ENCODE results near the gene SHB.
"Not testable (repeated sequence)": the region's sequence is repeated elsewhere in the genome, so short reads cannot be mapped to it uniquely, and the experiment has no call there.

SHB gene

GRCh38 chr9:37913480-37914153 lies 155.4 kb downstream of the SHB start:
- peak; percentile 83 for DNase-seq

- DNase-seq, result no peak
Measured at GRCh38 chr9:37911271-37911681, 157.8 kb downstream of the SHB start.

GRCh38 chr9:37910271-37910670 lies 158.8 kb downstream of the SHB start:
- no peak for DNase-seq

- DNase-seq, result not testable (repeated sequence)
Measured at GRCh38 chr9:37909836-37910235, 159.2 kb downstream of the SHB start.

GRCh38 chr9:37909326-37909725 lies 159.7 kb downstream of the SHB start:
- DNase-seq, result no peak

- no peak for DNase-seq
Measured at GRCh38 chr9:37908698-37909186, 160.3 kb downstream of the SHB start.

GRCh38 chr9:37908283-37908682 lies 160.7 kb downstream of the SHB start:
- DNase-seq, result no peak

- no peak for DNase-seq
Measured at GRCh38 chr9:37906312-37907239, 162.5 kb downstream of the SHB start.

GRCh38 chr9:37905776-37906175 lies 163.3 kb downstream of the SHB start:
- no peak for DNase-seq

- no peak for DNase-seq
Measured at GRCh38 chr9:37905131-37905505, 163.9 kb downstream of the SHB start.

- no peak for DNase-seq
Measured at GRCh38 chr9:37904445-37905130, 164.4 kb downstream of the SHB start.

- peak; percentile 98 for DNase-seq
Measured at GRCh38 chr9:37903647-37904444, 165.2 kb downstream of the SHB start, which contains the start of gene SLC25A51. TSS of gene SLC25A51 (minus strand) at chr9:37904127. CDS start at chr9:37888550, 15,577 bp downstream.

GRCh38 chr9:37902796-37903646 lies 166.0 kb downstream of the SHB start:
- peak; percentile 41 for DNase-seq

- no peak for DNase-seq
Measured at GRCh38 chr9:37902131-37902530, 166.9 kb downstream of the SHB start.

- no peak for DNase-seq
Measured at GRCh38 chr9:37899041-37899440, 170.0 kb downstream of the SHB start.

GRCh38 chr9:37897665-37898064 lies 171.4 kb downstream of the SHB start:
- no peak for DNase-seq

GRCh38 chr9:37892063-37892462 lies 177.0 kb downstream of the SHB start:
- no peak for DNase-seq

GRCh38 chr9:37891042-37891441 lies 178.0 kb downstream of the SHB start:
- DNase-seq, result not testable (repeated sequence)

GRCh38 chr9:37889536-37889935 lies 179.5 kb downstream of the SHB start:
- DNase-seq, result no peak

- DNase-seq, result not testable (repeated sequence)
Measured at GRCh38 chr9:37887977-37888583, 180.9 kb downstream of the SHB start.

GRCh38 chr9:37880916-37881479 lies 188.0 kb downstream of the SHB start:
- DNase-seq, result no peak

Data from RPMI8226 (cell line).